Muscle layer of duodenum (tissue), 2 donors: ENCODE data around the gene PPP6R2.

Source experiments
- H3K27ac ChIP-seq: one replicate; pipeline ENCODE4 v1.7.0; 2013; ENCODE audit warnings: mild to moderate bottlenecking, low read length
- H3K27me3 ChIP-seq: one replicate; pipeline ENCODE4 v1.7.0; 2013; ENCODE audit warnings: low read depth, mild to moderate bottlenecking, control low read depth, low read length
- H3K36me3 ChIP-seq, 2 donors: one replicate each; pipeline ENCODE4 v1.7.0; 2013; ENCODE audit warnings: low read length in 2 of 2, control low read depth in 1 of 2, mild to moderate bottlenecking in 1 of 2; ENCODE audit not compliant: insufficient read depth in 2 of 2, control insufficient read depth in 1 of 2
- H3K4me1 ChIP-seq, 2 donors: one replicate each; pipeline ENCODE4 v1.7.0; 2013; ENCODE audit warnings: low read length in 2 of 2, mild to moderate bottlenecking in 2 of 2, control low read depth in 1 of 2, moderate library complexity in 1 of 2; ENCODE audit not compliant: insufficient read depth in 2 of 2, control insufficient read depth in 1 of 2
- H3K4me3 ChIP-seq, 2 donors: one replicate each; pipeline ENCODE4 v1.7.0; 2013; ENCODE audit warnings: low read length in 2 of 2, low read depth in 1 of 2, mild to moderate bottlenecking in 1 of 2
- H3K9me3 ChIP-seq, 2 donors: one replicate each; pipeline ENCODE4 v1.7.0; 2013; ENCODE audit warnings: low read length in 2 of 2, control low read depth in 1 of 2, mild to moderate bottlenecking in 1 of 2; ENCODE audit not compliant: control insufficient read depth in 1 of 2
- donor health status: healthy.

The PPP6R2 gene

DNA sequence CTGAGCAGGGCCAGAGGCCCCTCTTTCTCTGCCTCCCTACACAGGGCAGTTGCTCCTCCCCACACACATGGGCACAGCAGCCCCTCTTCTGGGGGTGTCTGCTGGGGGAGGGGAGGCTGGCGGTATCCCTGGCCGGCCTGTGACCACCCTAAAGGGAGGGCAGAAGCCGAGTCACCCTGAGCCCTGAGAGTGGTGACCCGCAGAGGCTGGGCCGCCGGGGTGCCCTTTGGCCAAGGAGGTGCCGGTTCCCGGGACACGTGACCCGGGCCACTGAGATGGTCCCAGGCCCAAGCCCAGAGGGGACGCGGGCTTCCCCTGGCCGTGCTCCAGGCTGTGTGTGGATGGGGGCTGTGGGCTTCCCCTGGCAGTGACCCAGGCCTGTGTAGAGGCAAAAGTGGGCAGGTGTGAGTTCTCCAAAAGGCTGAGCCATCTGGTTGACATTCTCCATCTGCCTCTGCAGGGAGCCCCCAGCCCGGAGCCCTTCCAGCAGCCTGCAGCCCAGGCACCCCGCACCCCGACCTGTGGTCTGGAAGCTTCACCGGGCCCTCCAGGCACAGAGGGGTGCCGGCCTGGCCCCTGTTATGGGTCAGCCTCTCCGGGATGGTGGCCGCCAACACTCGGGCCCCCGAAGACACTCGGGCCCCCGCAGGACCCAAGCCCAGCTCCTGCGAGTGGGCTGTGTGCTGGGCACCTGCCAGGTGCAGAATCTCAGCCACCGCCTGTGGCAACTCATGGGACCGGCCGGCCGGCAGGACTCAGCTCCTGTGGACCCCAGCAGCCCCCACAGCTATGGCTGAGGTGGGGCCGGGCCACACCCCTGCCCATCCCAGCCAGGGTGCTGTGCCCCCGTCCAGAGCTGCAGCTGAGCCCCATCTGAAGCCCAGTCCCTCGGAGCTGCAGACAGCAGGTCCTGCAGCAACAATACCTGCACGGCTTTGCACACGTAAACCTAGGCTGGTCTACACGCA, 139.3 kb downstream of the PPP6R2 start:
- Histone ChIP-seq H3K9me3 (no peaks in the 10 kb centered on the region), H3K27ac (no peak overlapping the region), H3K4me3 (peak overlapping the region in 1 of 2 donors; percentile 54), H3K27me3 (peaks cover 5% of the 10 kb centered on the region), H3K4me1 (peaks cover 0 to 5% of the 10 kb centered on the region in 2 donors), H3K36me3 (no peaks in the 10 kb centered on the region)

DNA sequence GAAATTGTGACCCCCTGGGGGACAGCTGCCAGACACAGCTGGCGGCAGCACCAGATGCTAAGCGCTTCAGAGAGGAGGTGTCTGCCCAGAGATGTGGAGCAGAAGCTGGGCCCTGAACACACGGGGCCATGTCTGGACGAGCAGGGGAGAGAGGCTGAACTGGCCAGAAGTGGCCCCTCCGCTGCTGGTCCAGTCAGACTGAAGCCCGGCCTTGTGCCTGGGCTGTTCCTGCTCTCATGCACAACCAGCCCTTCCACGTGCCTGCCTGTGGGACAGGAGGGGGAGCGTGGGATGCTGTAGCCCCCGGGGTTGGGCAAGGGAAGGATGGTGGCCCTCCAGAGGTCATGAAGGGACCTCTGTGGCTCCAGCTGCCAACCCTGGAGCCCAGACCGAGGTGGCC, 140.0 kb downstream of the PPP6R2 start:
- no peaks in the 10 kb centered on the region for H3K9me3 ChIP-seq
- H3K4me3 ChIP-seq, result no peak overlapping the region
- no peak overlapping the region for H3K27ac ChIP-seq
- H3K27me3 ChIP-seq, result peaks cover 5% of the 10 kb centered on the region
- H3K4me1 ChIP-seq, result peaks cover 0 to 5% of the 10 kb centered on the region in 2 donors
- no peaks in the 10 kb centered on the region for H3K36me3 ChIP-seq

DNA sequence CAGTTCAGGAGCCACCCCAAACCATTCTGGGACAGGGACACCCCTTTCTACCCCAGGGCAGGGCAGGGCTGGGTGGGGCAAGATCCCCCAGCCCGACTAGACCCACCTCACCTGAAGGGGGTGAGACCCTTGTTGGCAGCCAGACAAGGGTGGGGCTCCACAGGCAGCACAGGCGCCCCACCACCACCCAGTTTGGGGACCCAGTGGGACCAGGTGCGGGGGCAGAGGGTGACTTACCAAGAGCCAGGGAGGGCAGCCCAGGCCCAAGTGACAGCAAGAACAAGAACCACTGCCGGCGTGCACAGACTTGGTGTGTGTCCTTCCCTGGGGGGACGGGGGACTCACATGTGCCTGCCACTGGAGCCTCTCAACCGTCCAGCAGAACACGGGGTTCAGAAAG, 140.4 kb downstream of the PPP6R2 start:
- H3K9me3 ChIP-seq, result no peaks in the 10 kb centered on the region
- H3K4me1 ChIP-seq, result peaks cover 0 to 5% of the 10 kb centered on the region in 2 donors
- no peak overlapping the region for H3K27ac ChIP-seq
- H3K27me3 ChIP-seq, result peaks cover 5% of the 10 kb centered on the region
- H3K4me3 ChIP-seq, result no peak overlapping the region
- no peaks in the 10 kb centered on the region for H3K36me3 ChIP-seq

DNA sequence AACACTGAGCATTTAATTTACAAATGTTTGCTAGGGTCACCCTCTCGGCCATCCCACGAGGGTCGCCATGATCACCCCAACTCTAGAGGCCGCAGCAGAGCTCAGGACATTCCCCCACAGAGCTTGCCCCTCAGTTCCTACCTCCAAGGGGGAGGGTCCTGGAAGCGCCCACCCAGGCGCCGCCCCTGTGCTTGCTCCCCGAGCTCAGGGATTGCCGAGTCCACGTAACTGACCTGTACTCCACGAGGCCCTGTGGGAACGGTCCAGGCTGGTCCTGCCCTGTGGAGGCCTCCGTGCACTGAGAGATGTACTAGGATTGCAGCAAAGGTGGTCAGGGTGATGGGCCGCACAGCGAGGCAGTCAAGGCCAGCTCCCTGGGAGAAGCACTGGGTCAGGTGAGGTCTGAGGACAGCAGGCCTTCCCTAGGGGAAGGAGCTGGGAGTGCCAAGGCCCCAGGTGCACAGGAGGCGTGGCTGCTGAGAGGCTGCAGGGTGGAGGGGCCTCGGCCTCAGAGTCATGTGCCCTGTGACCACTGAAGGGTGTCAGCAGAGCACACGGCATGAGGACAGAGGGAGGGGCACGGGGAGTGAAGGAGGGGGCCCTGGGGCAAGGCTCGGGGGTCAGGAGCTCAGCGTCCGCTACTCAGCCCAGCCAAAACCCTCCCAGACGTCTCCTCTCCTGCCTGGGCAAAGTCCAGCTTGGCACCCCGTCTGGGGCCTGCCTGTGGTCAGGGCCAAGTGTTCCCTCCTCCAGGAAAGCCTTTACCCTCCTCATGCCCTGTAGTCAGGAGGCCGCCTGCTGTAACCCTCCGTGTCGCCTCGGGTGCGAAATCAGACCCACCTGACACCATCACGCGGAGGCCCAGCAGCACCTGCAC, 141.1 kb downstream of the PPP6R2 start:
- no peak overlapping the region for H3K4me3 ChIP-seq
- H3K27ac ChIP-seq, result no peak overlapping the region
- peaks cover 0 to 5% of the 10 kb centered on the region in 2 donors for H3K4me1 ChIP-seq
- peaks cover 5% of the 10 kb centered on the region for H3K27me3 ChIP-seq
- H3K9me3 ChIP-seq, result no peaks in the 10 kb centered on the region
- H3K36me3 ChIP-seq, result no peaks in the 10 kb centered on the region

DNA sequence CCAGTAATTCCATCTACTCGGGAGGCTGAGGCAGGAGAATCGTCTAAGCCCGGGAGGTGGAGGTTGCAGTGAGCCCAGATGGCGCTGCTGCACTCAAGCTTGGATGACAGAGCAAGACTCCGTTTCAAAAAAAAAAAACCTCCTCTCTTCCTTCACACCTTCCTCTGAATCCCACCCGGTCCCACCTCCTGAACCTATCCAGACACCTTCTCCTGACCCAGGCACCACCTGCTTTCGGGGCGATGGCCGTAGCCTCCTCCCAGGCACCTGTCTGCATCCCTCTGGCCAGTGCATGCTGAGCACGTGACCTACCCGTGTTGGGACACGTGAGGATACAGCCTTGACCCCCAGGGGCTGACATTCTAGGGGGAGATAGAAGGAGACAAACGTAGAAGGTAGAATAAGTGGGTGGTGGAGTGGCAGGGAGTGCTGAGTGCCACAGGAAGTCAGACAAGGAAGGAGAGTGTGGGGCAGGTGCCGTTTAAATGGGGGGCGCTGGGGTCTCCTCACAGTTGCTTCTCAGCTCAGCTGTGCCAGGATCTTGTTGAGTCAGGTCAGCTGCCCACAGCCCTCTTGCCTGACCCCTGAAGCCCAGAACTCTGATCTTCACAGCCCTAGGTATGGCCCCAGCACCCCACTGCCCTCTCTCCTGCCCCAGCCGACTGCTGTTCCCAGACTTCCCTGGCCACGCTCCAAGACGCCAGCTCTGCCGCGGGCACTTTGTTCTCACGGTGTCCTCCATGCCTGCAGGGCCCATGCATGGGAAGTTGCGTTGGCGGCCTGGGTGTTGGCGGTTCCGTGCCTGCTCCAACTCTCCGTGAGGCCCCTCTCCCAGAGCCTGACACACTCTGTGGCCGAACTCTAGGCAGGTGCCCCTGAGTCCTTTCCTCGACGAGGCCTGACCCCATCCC, 142.3 kb downstream of the PPP6R2 start:
- Histone ChIP-seq H3K9me3 (no peaks in the 10 kb centered on the region), H3K36me3 (no peaks in the 10 kb centered on the region), H3K27me3 (peaks cover 5% of the 10 kb centered on the region), H3K27ac (no peak overlapping the region), H3K4me3 (no peak overlapping the region), H3K4me1 (peaks cover 0 to 5% of the 10 kb centered on the region in 2 donors)

DNA sequence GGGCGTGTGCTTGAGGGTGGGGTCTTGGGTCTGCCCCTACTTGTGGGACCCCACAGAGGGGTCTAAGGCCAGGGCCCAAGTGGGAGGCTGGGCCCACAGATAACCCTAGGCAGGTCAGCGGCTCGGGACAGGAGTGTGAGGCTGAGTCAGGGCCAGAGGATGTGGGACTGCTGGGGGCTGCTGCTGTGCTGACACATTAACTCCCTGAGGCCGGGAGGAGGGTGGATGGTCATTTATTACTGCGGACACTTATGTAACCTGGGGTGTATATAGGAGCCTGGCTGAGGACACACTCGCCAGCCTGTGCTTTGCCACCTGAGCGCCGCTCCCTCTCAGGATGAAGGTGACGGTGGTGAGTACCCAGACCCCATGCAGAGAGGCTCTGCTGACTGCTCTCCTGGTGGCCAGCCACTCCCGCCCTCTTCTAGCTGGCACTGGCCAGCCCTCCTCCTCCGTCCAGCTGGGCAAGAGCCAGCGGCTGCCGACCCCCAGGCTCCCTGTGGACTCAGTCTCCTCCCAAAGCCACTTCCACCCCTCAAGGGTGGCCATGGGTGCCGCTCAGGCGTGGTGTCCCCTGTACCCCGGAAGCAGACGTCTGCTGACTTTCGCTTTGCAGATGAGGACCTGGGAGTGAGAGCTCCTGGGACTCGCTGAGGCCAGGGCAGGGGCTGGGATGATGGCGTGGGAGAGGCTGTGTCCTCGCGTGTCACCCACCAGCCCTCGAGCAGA, 143.6 kb downstream of the PPP6R2 start, which contains the start of gene MIOX:
MIOX (plus strand) TSS at position 299 of the 729 bp plus-strand sequence; CDS start at position 338, 39 bp downstream.
- no peak within 1 kb of the TSS for H3K27ac ChIP-seq

DNA sequence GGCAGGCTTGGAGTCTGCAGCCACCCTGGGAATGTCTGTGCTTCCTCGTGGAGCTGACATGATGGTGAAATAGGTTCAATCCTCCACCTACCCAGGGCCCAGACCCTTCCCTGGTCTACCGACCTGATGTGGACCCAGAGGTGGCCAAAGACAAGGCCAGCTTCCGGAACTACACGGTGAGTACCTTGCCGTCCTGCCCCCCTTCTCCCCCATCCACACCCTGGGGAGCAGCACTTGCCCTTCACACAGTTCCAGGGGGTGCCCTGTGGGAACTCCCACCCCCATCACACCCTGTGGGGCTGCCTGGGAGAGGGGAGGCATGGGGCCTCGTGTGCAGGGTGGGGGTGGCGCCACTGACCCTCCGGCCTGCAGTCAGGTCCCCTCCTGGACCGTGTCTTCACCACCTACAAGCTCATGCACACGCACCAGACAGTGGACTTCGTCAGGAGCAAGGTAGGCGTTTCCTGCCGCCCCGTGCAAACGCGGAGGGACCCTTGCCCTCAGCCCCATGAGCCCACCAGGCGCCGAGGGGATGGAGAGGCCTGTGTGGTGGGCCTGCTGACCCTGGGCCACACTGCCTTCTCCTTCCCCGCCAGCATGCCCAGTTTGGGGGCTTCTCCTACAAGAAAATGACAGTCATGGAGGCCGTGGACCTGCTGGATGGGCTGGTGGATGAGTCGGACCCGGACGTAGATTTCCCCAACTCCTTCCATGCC, 144.3 kb downstream of the PPP6R2 start:
- no peaks in the 10 kb centered on the region for H3K36me3 ChIP-seq
- H3K4me3 ChIP-seq, result no peak overlapping the region
- no peaks in the 10 kb centered on the region for H3K4me1 ChIP-seq
- no peaks in the 10 kb centered on the region for H3K9me3 ChIP-seq
- H3K27me3 ChIP-seq, result no peaks in the 10 kb centered on the region
- H3K27ac ChIP-seq, result no peak overlapping the region

More for the DNA sequence above, 143.6 kb downstream of the PPP6R2 start, which contains the start of gene MIOX:
- no peaks in the 10 kb centered on the region for H3K36me3 ChIP-seq
- no peaks in the 10 kb centered on the region for H3K9me3 ChIP-seq
- H3K27me3 ChIP-seq, result peaks cover 5% of the 10 kb centered on the region
- no peak within 1 kb of the TSS for H3K4me3 ChIP-seq
- H3K4me1 ChIP-seq, result peaks cover 0 to 5% of the 10 kb centered on the region in 2 donors

DNA sequence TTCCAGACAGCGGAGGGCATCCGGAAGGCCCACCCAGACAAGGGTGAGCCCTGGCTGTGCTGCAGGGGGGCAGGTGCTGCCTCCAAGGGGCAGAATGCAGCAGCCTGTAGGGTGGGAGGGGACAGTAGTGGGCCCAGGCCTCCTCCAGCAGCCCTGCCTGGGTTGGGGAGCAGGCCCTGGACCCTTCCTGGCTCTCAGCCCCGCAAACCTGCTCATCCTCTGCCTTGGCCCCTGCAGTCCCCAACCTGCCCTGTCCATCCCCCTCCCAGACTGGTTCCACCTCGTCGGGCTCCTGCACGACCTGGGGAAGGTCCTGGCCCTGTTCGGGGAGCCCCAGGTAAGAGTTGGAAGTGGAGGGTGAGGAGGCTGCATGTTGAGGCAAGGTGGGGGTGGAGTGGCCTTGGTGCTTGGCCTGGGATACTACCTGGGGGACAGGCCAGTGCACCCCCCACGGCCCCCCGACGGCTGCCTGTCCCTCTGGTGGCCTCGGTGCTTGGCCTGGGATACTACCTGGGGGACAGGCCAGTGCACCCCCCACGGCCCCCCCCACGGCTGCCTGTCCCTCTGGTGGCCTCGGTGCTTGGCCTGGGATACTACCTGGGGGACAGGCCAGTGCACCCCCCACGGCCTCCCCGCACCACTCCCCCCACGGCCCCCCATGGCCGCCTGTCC, 145.0 kb downstream of the PPP6R2 start:
- H3K4me3 ChIP-seq, result no peak overlapping the region
- no peaks in the 10 kb centered on the region for H3K4me1 ChIP-seq
- no peaks in the 10 kb centered on the region for H3K36me3 ChIP-seq
- H3K27me3 ChIP-seq, result no peaks in the 10 kb centered on the region
- H3K27ac ChIP-seq, result no peak overlapping the region
- no peaks in the 10 kb centered on the region for H3K9me3 ChIP-seq

DNA sequence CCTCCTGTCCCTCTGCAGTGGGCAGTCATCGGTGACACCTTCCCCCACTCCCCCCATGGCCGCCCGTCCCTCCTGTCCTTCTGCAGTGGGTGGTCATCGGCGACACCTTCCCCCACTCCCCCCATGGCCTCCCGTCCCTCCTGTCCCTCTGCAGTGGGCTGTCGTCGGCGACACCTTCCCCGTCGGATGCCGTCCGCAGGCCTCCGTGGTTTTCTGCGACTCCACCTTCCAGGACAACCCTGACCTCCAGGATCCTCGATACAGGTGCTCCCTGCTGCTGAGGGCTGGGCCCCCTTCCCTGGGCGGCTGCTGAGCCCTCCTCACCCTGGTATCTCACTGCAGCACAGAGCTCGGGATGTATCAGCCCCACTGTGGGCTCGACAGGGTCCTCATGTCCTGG, 145.8 kb downstream of the PPP6R2 start:
- no peaks in the 10 kb centered on the region for H3K9me3 ChIP-seq
- no peak overlapping the region for H3K4me3 ChIP-seq
- H3K4me1 ChIP-seq, result no peaks in the 10 kb centered on the region
- no peak overlapping the region for H3K27ac ChIP-seq
- no peaks in the 10 kb centered on the region for H3K27me3 ChIP-seq
- H3K36me3 ChIP-seq, result no peaks in the 10 kb centered on the region
